GM12878 (cell line): ENCODE data around the gene HRH2. TPM values are rescaled to one million over a fixed set of nuclear protein-coding genes. Genes with fewer than 3 reads are reported as not detected.

Experiments
- ATAC-seq: fragments of 200-7000 bp; cut with Tn5 transposase; 3 replicates; pipeline ENCODE4 v1.9.1; 2020; ENCODE audit warnings: mild to moderate bottlenecking, moderate library complexity
- BruUV-seq: library from RNA; stranded (reverse); fragments of 400-500 nt; replicated peaks from 2 replicates; lab custom pipeline; 2021; lab: Mats Ljungman, UMichigan
- CTCF ChIA-PET: fragments of 300-600 bp; sonication (Branson Sonifier 250); formaldehyde crosslinking; extraction: SDS; loops from one replicate; lab custom pipeline; 2021; ENCODE audit warnings: inconsistent platforms; lab: Yijun Ruan, JAX
- POLR2A ChIA-PET: fragments of 350-600 bp; formaldehyde crosslinking; extraction: SDS; loops from one replicate; lab custom pipeline; 2021; ENCODE audit warnings: inconsistent platforms; lab: Charles Lee
- RAD21 ChIA-PET: fragments of 300-600 bp; sonication (Branson Sonifier 250); formaldehyde crosslinking; loops from one replicate; lab custom pipeline; 2023; ENCODE audit warnings: antibody characterized with exemption; ENCODE audit not compliant: unreplicated experiment; lab: Charles Lee
- SMC1A ChIA-PET: fragments of 300-600 bp; sonication (Branson Sonifier 250); formaldehyde crosslinking; loops from one replicate; lab custom pipeline; 2023; ENCODE audit not compliant: unreplicated experiment, uncharacterized antibody; lab: Charles Lee
- DNase-seq: peaks from one replicate; pipeline ENCODE4 v3.0.0-alpha.2; 2011; ENCODE audit warnings: low read depth, low spot score
- FAIRE-seq: peaks from 3 replicates; lab custom pipeline; 2011; peaks lifted over from hg19 to GRCh38; lab: Jason Lieb, UNC
- H2AFZ ChIP-seq: 2 replicates; pipeline ENCODE4 v1.6.0; 2011; ENCODE audit warnings: low read depth, low read length, control low read depth; ENCODE audit not compliant: control insufficient read depth
- H3K27ac ChIP-seq: 2 replicates; pipeline ENCODE4 v1.5.1; 2011; ENCODE audit warnings: control low read depth; ENCODE audit not compliant: control insufficient read depth, insufficient read depth
- H3K27me3 ChIP-seq, 2 experiments: replicated peaks in 1 of 2; 2 replicates each; pipeline versions ENCODE4 v1.6.0 to v1.6.1; 2011; ENCODE audit warnings: low read length in 1 of 2; ENCODE audit not compliant: control insufficient read depth in 2 of 2, insufficient read depth in 2 of 2
- H3K36me3 ChIP-seq, 2 experiments: 2 replicates each; pipeline ENCODE4 v1.5.1; 2011; ENCODE audit warnings: low read length in 1 of 2; ENCODE audit not compliant: control insufficient read depth in 2 of 2, insufficient read depth in 2 of 2
- H3K4me1 ChIP-seq: 2 replicates; pipeline ENCODE4 v1.6.1; 2011; ENCODE audit warnings: mild to moderate bottlenecking, low read length, moderate library complexity, mixed read lengths; ENCODE audit not compliant: control insufficient read depth, insufficient read depth
- H3K4me2 ChIP-seq: 2 replicates; pipeline ENCODE4 v1.6.0; 2011; ENCODE audit warnings: control low read depth; ENCODE audit not compliant: control insufficient read depth, insufficient read depth
- H3K4me3 ChIP-seq: fragments of 200-600 bp; sonication (generic); 2 replicates; pipeline ENCODE4 v1.5.1; 2016
- H3K79me2 ChIP-seq: 2 replicates; pipeline ENCODE4 v1.6.0; 2011; ENCODE audit warnings: low read length; ENCODE audit not compliant: control insufficient read depth, insufficient read depth
- H3K9ac ChIP-seq: 2 replicates; pipeline ENCODE4 v1.8.0; 2011; ENCODE audit warnings: low read length, control low read depth, mixed read lengths; ENCODE audit not compliant: control insufficient read depth, insufficient read depth
- H3K9me3 ChIP-seq: replicated peaks from 3 replicates; pipeline ENCODE4 v1.5.1; 2011; ENCODE audit warnings: mild to moderate bottlenecking, low read length; ENCODE audit not compliant: control insufficient read depth, insufficient read depth
- H4K20me1 ChIP-seq: 2 replicates; pipeline ENCODE4 v1.6.0; 2011; ENCODE audit not compliant: control insufficient read depth, insufficient read depth
- BHLHE40 ChIP-seq, 2 experiments: fragments of 450-650 bp in 1 of 2; IDR thresholded peaks; 2 replicates each; pipeline ENCODE4 v1.6.1; 2011 to 2017; ENCODE audit warnings: low read depth in 2 of 2, borderline replicate concordance in 1 of 2, improper control_type of control experiment in 1 of 2, low read length in 1 of 2, mild to moderate bottlenecking in 1 of 2
- ELK1 ChIP-seq: IDR thresholded peaks from 2 replicates; pipeline ENCODE4 v1.6.1; 2012; ENCODE audit warnings: low read depth, low read length, improper control_type of control experiment
- GATAD2B ChIP-seq: fragments of 450-650 bp; conservative IDR thresholded peaks from 2 replicates; pipeline ENCODE4 v1.6.1; 2017; ENCODE audit warnings: low read depth, mild to moderate bottlenecking, moderate library complexity
- IKZF2 ChIP-seq, 2 experiments: fragments of 450-650 bp; IDR thresholded peaks; 2 replicates each; pipeline ENCODE4 v1.6.1; 2017; ENCODE audit warnings: mild to moderate bottlenecking in 2 of 2, moderate library complexity in 2 of 2
- NBN ChIP-seq: fragments of 450-650 bp; IDR thresholded peaks from 2 replicates; pipeline ENCODE4 v1.6.1; 2016
- NR2C1 ChIP-seq: fragments of 450-650 bp; IDR thresholded peaks from 2 replicates; pipeline ENCODE4 v1.6.1; 2017; ENCODE audit warnings: antibody characterized with exemption, mild to moderate bottlenecking, moderate library complexity
- POLR2AphosphoS5 ChIP-seq: IDR thresholded peaks from 2 replicates; pipeline ENCODE4 v1.6.1; 2011; ENCODE audit warnings: mild to moderate bottlenecking, low read length, inconsistent platforms
- RBBP5 ChIP-seq: fragments of 200-600 bp; sonication (generic); conservative IDR thresholded peaks from 2 replicates; pipeline ENCODE4 v1.6.1; 2016
- ZBTB4 ChIP-seq: fragments of 450-650 bp; formaldehyde crosslinking; IDR thresholded peaks from 2 replicates; pipeline ENCODE4 v1.4.0; 2022; ENCODE audit warnings: mild to moderate bottlenecking, moderate library complexity
- WGBS: methylation state at CpG from one replicate; pipeline ENCODE4 v1.1.6; 2016; ENCODE audit warnings: low lambda C conversion rate; ENCODE audit not compliant: insufficient replicate concordance, insufficient coverage; ENCODE audit errors: missing lambda C conversion rate; 5-methylcytosine and 5-hydroxymethylcytosine counted together
- in situ Hi-C: fragments of 300-500 bp; cut with MboI; formaldehyde crosslinking; loops from 9 replicates; pipeline ENCODE4 v1.14.3; 2018; ENCODE audit warnings: mixed read lengths
- intact Hi-C: fragments of 100-400 bp; cut with micrococcal nuclease; formaldehyde crosslinking; loops from one replicate; pipeline ENCODE4 v1.14.2; 2022; ENCODE audit not compliant: unreplicated experiment
- polyA plus RNA-seq, 11 experiments: library from polyadenylated mRNA; depleted of rRNA in 4 of 11; unstranded in 6 of 11; stranded (reverse) in 5 of 11; fragments of >200 nt; fragmentation: Nextera tagmentation in 4 of 11; fragmentation: Illumina TruSeq in 1 of 11; extraction: Ambion mirVana in 4 of 11; extraction: Trizol in 1 of 11; gene quantifications; 1 replicate in 1 of 11; 2 replicates in 10 of 11; pipeline versions ENCODE4 v1.2.1 to v1.2.3, GENCODE V29; 2011 to 2016; ENCODE audit warnings: inconsistent platforms in 2 of 11, missing spikeins in 2 of 11, low read depth in 1 of 11
- total RNA-seq, 4 experiments: library from RNA; depleted of rRNA in 3 of 4; stranded (reverse); fragments of >200 nt in 3 of 4; fragmentation: Illumina TruSeq in 1 of 4; extraction: Trizol in 1 of 4; gene quantifications; 2 replicates each; pipeline versions ENCODE4 v1.2.1 to v1.2.3, GENCODE V29; 2013 to 2021

HRH2 gene
- total and polyA plus RNA-seq, 10 of the 15 experiments (the other 5 are each of a cell fraction or from before 2014, with no cell fraction given), result 0.01 to 0.05 (median 0.03) TPM; not detected in 7

- intact Hi-C loops, result loop anchor here (5.0 kb wide), 1 partner anchor 184 kb away; no protein-coding TSS in a partner anchor
- no peak overlapping the region for H3K4me2 ChIP-seq
- no peak overlapping the region for H3K9ac ChIP-seq
- TF ChIP-seq RBBP5, result no peak
- TF ChIP-seq BHLHE40 (IDR thresholded peaks at IDR 0.05; ENCODE audit: borderline replicate concordance in 1 of 2, low read depth in 2 of 2, low read length in 1 of 2), result no peak
- TF ChIP-seq GATAD2B, result no peak
- no peak for TF ChIP-seq NR2C1
- TF ChIP-seq, all 136 proteins: peak for 0
- ChIA-PET CTCF (no interaction called here), RAD21 (no interaction called here), SMC1A (interaction anchor here (1.0 to 1.8 kb wide), 2 partner anchors 12 to 15 kb away, joined by 3 to 4 read pairs; no protein-coding TSS in a partner anchor), POLR2A (no interaction called here)
- BruUV-seq, result no TSS peak
- FAIRE-seq (no peak), DNase-seq (no peak), ATAC-seq (no peak)
- Histone ChIP-seq H2AFZ (no peak overlapping the region), H3K36me3 (no peaks in the 10 kb centered on the region), H3K4me1 (no peaks in the 10 kb centered on the region), H4K20me1 (no peaks in the 10 kb centered on the region), H3K79me2 (no peaks in the 10 kb centered on the region), H3K27me3 (no peaks in the 10 kb centered on the region), H3K4me3 (no peak overlapping the region), H3K9me3 (no peaks in the 10 kb centered on the region; the same call in 2 of the 3 replicates), H3K27ac (no peak overlapping the region)
- 53% methylated on average over 10 of the region's 10 CpGs for WGBS
- in situ Hi-C loops, result no loop called here
These were observed 58.0 kb downstream of the HRH2 start for GRCh38 chr5:175715627-175716522.

- H3K27ac ChIP-seq, result no peak overlapping the region
- ATAC-seq (no peak), DNase-seq (no peak), FAIRE-seq (no peak)
- intact Hi-C loops (loop anchor here (5.0 kb wide), 1 partner anchor 186 kb away; no protein-coding TSS in a partner anchor), in situ Hi-C loops (no loop called here)
- no TSS peak for BruUV-seq
- H3K4me2 ChIP-seq, result no peak overlapping the region
- CTCF ChIA-PET, result interaction anchor here (0.6 to 2.6 kb wide), 6 partner anchors 10 to 1385 kb away, joined by 3 to 22 read pairs (median 4); no protein-coding TSS in a partner anchor
- no peaks in the 10 kb centered on the region for H3K36me3 ChIP-seq
- no peaks in the 10 kb centered on the region for H3K4me1 ChIP-seq
- H3K4me3 ChIP-seq, result no peak overlapping the region
- POLR2A ChIA-PET, result no interaction called here
- H2AFZ ChIP-seq, result no peak overlapping the region
- H3K79me2 ChIP-seq, result no peaks in the 10 kb centered on the region
- no peaks in the 10 kb centered on the region for H3K27me3 ChIP-seq
- H4K20me1 ChIP-seq, result no peaks in the 10 kb centered on the region
- RAD21 ChIA-PET, result interaction anchor here (1.7 kb wide), 1 partner anchor 184 kb away, joined by 10 read pairs; no protein-coding TSS in a partner anchor
- H3K9ac ChIP-seq, result no peak overlapping the region
- WGBS, result 29% methylated on average over 3 of the region's 3 CpGs
- SMC1A ChIA-PET, result interaction anchor here (1.3 to 2.1 kb wide), 2 partner anchors 12 to 184 kb away, joined by 6 to 10 read pairs; no protein-coding TSS in a partner anchor
- no peaks in the 10 kb centered on the region; the same call in 2 of the 3 replicates for H3K9me3 ChIP-seq
- TF ChIP-seq ZBTB4 (CRISPR knock-in tag) (no peak), IKZF2 (IDR thresholded peaks at IDR 0.05) (no peak), ELK1 (no peak), POLR2AphosphoS5 (no peak), NBN (no peak)
These were observed 60.0 kb downstream of the HRH2 start for GRCh38 chr5:175717837-175718236.
